C4-2B (cell line): ENCODE data around the gene PRMT9.

Experiments
- H3K27ac ChIP-seq: fragments of 450-650 bp; 2 replicates; pipeline ENCODE4 v1.5.1; 2017
- ZFX ChIP-seq: fragments of 450-650 bp; IDR thresholded peaks from 2 replicates; pipeline ENCODE4 v1.6.1; 2017
- TF ChIP-seq, protein P1 (sequence below): fragments of 450-650 bp; conservative IDR thresholded peaks from 2 replicates; pipeline ENCODE4 v1.5.1; 2017; ENCODE audit warnings: mild to moderate bottlenecking

PRMT9 gene

DNA sequence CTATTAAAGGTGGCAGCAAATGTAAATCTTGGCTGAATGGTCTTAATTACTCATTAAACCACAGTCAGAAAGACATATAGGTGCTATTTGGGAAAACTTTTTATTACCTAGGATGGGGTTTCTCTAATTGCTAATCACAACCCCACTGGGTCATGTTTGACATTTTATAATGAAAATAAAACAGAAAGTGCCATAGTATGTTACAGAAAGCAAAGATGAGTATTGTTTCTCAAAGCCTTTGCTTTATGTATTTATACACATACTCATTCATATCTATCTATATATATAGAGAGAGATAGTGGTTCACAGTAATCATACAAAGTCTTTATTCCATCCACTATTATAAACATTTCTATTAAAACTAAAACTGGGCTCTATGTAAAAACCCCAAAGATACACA lies 48.6 kb downstream of the PRMT9 start:
- no peak overlapping the region for H3K27ac ChIP-seq

DNA sequence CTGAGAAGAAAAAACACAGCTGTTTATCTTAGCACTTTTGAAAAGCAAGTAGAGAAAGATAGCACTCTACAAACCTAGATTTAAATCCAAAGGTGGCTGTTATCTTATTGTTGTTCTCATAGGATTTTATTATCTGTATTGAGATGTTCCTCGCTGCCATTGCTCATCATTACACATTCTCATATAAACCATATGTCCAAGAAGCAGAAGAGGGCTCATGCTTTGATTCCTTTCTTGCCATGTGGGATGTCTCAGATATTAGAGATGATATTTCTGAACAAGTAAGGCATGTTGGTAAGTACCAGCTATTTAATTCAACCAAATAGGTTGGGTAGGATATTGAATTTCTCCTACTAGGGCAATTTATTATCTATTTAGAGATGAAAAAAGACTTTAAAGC lies 50.3 kb downstream of the PRMT9 start:
- no peak for TF ChIP-seq ZFX
- TF ChIP-seq, protein P1, sequence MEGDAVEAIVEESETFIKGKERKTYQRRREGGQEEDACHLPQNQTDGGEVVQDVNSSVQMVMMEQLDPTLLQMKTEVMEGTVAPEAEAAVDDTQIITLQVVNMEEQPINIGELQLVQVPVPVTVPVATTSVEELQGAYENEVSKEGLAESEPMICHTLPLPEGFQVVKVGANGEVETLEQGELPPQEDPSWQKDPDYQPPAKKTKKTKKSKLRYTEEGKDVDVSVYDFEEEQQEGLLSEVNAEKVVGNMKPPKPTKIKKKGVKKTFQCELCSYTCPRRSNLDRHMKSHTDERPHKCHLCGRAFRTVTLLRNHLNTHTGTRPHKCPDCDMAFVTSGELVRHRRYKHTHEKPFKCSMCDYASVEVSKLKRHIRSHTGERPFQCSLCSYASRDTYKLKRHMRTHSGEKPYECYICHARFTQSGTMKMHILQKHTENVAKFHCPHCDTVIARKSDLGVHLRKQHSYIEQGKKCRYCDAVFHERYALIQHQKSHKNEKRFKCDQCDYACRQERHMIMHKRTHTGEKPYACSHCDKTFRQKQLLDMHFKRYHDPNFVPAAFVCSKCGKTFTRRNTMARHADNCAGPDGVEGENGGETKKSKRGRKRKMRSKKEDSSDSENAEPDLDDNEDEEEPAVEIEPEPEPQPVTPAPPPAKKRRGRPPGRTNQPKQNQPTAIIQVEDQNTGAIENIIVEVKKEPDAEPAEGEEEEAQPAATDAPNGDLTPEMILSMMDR = no peak
- no peak overlapping the region for H3K27ac ChIP-seq

More for the DNA sequence above, 48.6 kb downstream of the PRMT9 start:
- TF ChIP-seq ZFX = no peak
- TF ChIP-seq, protein P1 = no peak

DNA sequence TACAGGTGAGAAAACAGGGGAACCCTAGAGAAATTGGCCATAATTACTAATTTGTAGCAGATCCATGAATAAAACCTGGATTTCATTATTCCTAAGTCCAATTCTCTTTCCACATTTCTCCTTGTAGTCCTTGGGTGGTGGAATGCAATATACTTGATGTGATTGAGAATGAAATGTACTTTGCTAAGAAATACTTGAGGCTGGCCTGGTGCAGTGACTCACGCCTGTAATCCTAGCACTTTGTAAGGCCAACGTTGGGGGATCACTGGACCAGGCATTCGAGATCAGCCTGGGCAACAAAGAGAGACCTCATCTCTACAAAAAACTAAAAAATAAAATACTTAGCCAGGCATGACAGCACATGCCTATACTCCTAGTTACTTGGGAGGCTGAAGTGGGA lies 50.9 kb downstream of the PRMT9 start:
- no peak for TF ChIP-seq ZFX
- TF ChIP-seq, protein P1 = no peak
- no peak overlapping the region for H3K27ac ChIP-seq

DNA sequence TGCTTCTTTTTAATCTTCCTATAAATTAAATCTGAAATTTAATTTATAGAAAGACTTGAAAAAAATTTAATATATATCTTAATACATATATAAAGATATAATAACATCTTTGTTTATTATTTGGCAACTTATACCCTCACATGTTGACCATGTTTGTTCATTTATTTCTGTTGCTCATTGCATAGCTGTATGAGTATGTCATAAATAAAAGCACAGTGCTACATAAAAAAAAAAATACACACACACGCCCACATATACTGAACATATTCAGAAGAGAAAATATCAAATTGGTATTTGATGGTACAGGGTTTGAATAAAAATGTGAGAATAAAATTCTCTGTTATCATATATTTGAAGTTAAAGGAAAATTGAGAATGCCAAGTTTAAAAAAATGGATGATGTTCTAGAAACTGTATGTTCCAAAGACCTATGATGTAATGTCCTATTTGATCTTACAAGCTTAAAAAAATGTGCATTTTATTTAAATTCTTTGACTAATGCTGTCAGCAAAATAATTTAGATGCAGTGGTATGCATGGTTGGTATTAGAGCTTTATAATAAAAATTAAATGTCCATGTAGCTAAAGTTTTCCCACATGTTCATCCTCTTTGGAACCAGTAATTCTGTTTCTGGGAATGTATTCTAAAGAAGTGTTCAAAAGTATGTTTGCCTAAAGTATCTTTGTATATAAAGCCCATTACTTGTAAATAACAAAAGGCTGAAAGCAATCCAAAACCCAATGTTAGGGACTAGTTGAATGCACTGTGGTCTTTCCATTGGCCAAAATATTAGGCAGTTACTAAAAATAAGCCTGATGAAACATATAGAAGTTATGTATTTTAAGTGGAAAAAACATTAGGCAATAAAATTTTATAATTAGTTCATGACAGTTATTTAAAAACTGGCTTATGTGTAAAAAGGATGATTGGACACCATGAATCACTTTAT lies 53.9 kb downstream of the PRMT9 start:
- TF ChIP-seq ZFX = no peak
- TF ChIP-seq, protein P1 = no peak
- no peak overlapping the region for H3K27ac ChIP-seq

DNA sequence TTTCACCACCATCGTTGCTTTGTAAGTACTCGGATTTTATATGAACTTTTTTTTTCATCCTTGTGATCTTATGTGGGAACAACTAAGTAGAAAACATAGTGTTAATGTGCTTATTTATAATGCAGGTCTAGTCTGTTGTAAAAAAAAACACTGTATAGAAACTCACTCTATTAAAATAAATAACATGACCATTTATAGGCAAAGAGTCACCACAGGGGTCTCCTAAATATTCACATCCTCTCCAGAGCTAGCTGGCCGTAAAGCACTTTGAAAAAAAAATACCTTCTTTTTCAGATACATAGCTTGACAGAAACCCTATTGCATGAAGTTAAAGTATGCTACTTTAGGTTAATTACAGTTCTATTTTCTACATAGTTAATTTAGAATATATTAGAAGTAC lies 55.5 kb downstream of the PRMT9 start:
- no peak overlapping the region for H3K27ac ChIP-seq
- TF ChIP-seq, protein P1 = no peak
- TF ChIP-seq ZFX = no peak

DNA sequence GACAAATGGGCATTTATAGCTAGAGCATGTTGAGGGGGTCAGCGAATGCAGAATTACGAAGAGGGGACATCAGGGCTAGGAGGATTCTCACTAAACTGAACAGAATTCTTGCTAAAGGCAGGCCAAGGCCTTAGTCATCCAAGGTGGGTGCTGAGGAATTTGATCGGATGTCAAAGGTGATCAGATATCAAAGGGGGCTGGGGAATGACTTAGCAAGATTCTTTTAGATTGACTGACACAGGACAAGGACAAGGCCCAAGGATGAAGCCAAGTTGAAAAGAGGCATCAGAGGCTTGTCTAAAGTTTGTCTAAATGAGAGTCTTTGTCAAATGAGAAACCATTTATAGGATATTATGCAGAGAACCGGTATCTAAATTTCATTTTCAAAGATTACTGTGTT lies 57.1 kb downstream of the PRMT9 start:
- H3K27ac ChIP-seq = no peak overlapping the region
- TF ChIP-seq, protein P1 = no peak
- no peak for TF ChIP-seq ZFX

DNA sequence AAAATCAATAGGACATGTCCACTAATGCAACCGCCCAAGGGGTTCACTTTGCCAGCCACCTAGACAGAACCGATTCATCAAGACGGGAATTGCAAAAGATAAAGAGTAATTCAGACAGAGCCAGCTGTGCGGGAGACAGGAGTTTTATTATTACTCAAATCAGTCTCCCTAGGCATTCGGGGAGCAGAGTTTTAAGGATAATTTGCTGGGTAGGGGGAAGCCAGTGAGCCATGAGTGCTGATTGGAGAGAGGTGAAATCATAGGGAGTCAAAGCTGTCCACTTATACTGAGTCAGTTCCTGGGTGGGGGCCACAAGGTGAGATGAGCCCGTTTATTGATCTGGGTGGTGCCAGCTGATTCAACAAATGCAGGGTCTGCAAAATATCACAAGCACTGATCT lies 58.2 kb downstream of the PRMT9 start:
- no peak overlapping the region for H3K27ac ChIP-seq
- TF ChIP-seq ZFX = no peak
- TF ChIP-seq, protein P1 = no peak
